ENCODE measurements around the gene SFMBT2. TPM values are rescaled to one million over a fixed set of nuclear protein-coding genes. Genes with fewer than 3 reads are reported as not detected.

SFMBT2 gene
- total RNA-seq, 1 donor from 2014 or later: 18.7 TPM

DNA sequence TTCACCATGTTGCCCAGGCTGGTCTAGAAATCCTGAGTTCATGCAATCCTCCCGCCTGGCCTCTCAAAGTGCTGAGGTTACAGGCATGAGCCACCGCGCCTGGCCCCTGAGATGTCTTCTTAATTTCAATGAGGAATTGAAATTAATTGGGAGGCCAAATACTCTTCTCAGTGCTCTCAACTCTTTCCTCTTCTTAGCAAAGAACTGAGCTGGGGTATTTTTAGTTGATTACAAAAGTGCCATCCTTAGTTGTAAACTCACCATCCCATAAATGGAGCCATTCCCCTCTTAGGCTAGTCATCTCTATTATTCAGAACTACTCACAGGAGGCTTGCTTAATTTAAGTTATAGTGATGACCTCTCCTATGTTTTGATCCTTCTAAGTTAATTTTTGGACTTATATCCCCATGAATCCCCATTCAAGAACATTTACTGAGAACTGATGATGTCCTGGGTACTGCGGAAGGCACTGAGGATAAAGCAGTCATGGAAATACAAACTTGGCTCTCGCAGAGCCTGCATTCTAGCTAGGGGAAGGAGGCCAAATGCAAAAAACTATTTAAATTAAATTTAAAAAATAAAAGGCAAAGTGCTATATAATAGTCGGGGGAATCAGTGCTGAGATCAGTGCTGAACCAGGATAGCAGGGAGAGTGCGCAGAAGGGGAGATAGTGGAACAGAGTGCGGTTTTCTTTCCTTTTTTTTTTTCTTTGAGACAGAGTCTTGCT, 145.3 kb downstream of the SFMBT2 start:
- no peak for ATAC-seq (ENCODE audit: low read depth)
- TF ChIP-seq, protein P1, sequence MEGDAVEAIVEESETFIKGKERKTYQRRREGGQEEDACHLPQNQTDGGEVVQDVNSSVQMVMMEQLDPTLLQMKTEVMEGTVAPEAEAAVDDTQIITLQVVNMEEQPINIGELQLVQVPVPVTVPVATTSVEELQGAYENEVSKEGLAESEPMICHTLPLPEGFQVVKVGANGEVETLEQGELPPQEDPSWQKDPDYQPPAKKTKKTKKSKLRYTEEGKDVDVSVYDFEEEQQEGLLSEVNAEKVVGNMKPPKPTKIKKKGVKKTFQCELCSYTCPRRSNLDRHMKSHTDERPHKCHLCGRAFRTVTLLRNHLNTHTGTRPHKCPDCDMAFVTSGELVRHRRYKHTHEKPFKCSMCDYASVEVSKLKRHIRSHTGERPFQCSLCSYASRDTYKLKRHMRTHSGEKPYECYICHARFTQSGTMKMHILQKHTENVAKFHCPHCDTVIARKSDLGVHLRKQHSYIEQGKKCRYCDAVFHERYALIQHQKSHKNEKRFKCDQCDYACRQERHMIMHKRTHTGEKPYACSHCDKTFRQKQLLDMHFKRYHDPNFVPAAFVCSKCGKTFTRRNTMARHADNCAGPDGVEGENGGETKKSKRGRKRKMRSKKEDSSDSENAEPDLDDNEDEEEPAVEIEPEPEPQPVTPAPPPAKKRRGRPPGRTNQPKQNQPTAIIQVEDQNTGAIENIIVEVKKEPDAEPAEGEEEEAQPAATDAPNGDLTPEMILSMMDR (IDR thresholded peaks at IDR 0.05): no peak
- no peak overlapping the region for H3K27ac Mint-ChIP-seq
- peaks cover 6% of the 10 kb centered on the region for H3K4me1 Mint-ChIP-seq
- ChIA-PET CTCF (no interaction called here), POLR2A (no interaction called here)
- H3K36me3 Mint-ChIP-seq (ENCODE audit: low read depth): peaks cover 4% of the 10 kb centered on the region
- DNase-seq: no peak
- H3K27me3 Mint-ChIP-seq: no peaks in the 10 kb centered on the region
- intact Hi-C loops (cut with micrococcal nuclease): loop anchor here (10.0 kb wide), 1 partner anchor 431 kb away; no protein-coding TSS in a partner anchor
- no peaks in the 10 kb centered on the region for H3K9me3 Mint-ChIP-seq
- H3K4me3 Mint-ChIP-seq: no peak overlapping the region

GRCh38 chr10:7264313-7264756, 146.5 kb downstream of the SFMBT2 start:
- DNase-seq: no peak
- ATAC-seq (ENCODE audit: low read depth): no peak
- POLR2A ChIA-PET: no interaction called here
- no peak overlapping the region for H3K27ac Mint-ChIP-seq
- no peaks in the 10 kb centered on the region for H3K9me3 Mint-ChIP-seq
- TF ChIP-seq, protein P1 (IDR thresholded peaks at IDR 0.05): no peak
- no peaks in the 10 kb centered on the region for H3K27me3 Mint-ChIP-seq
- H3K36me3 Mint-ChIP-seq (ENCODE audit: low read depth): peaks cover under 1% of the 10 kb centered on the region
- CTCF ChIA-PET: no interaction called here
- intact Hi-C loops (cut with micrococcal nuclease): loop anchor here (10.0 kb wide), 1 partner anchor 430 kb away; no protein-coding TSS in a partner anchor
- peaks cover 17% of the 10 kb centered on the region for H3K4me1 Mint-ChIP-seq
- no peak overlapping the region for H3K4me3 Mint-ChIP-seq

GRCh38 chr10:7263616-7264015, 147.2 kb downstream of the SFMBT2 start:
- TF ChIP-seq, protein P1 (IDR thresholded peaks at IDR 0.05): no peak
- H3K27me3 Mint-ChIP-seq: no peaks in the 10 kb centered on the region
- intact Hi-C loops (cut with micrococcal nuclease): loop anchor here (10.0 kb wide), 1 partner anchor 429 kb away; no protein-coding TSS in a partner anchor
- H3K27ac Mint-ChIP-seq: no peak overlapping the region
- H3K4me3 Mint-ChIP-seq: no peak overlapping the region
- peaks cover 24% of the 10 kb centered on the region for H3K4me1 Mint-ChIP-seq
- no peak for ATAC-seq (ENCODE audit: low read depth)
- no peaks in the 10 kb centered on the region for H3K36me3 Mint-ChIP-seq (ENCODE audit: low read depth)
- ChIA-PET POLR2A (no interaction called here), CTCF (no interaction called here)
- DNase-seq: no peak
- no peaks in the 10 kb centered on the region for H3K9me3 Mint-ChIP-seq

DNA sequence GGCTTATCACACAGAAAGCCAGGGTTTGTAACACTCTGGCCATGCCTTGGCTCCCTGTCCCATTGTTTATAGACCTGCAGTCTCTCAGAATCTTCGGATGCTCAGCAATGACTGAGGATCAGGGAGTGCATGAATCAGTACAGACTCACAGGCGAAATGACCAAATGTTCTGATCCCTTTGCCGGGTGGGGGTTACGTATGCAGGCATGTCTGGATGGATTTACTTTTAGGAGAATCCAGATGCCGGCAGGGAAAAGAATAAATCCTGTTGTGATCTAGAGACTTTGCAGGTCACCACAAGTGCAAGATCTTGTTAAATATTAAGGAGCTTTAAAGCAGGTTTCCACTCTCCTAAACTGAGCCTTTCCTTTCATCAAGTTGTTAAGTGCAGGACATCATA, 149.5 kb downstream of the SFMBT2 start:
- H3K36me3 Mint-ChIP-seq (ENCODE audit: low read depth): no peaks in the 10 kb centered on the region

GRCh38 chr10:7260912-7261311, 149.9 kb downstream of the SFMBT2 start:
- intact Hi-C loops (cut with micrococcal nuclease): loop anchor here (1.0 to 10.0 kb wide), 8 partner anchors 140 to 426 kb away; no protein-coding TSS in a partner anchor
- ChIA-PET CTCF (interaction anchor here (0.9 to 1.5 kb wide), 3 partner anchors 148 to 426 kb away, joined by 4 read pairs; no protein-coding TSS in a partner anchor), POLR2A (no interaction called here)
- TF ChIP-seq, protein P1 (IDR thresholded peaks at IDR 0.05): no peak
- ATAC-seq (ENCODE audit: low read depth) (no peak), DNase-seq (no peak)
- H3K4me3 Mint-ChIP-seq: no peak overlapping the region
- no peaks in the 10 kb centered on the region for H3K36me3 Mint-ChIP-seq (ENCODE audit: low read depth)
- H3K27me3 Mint-ChIP-seq: no peaks in the 10 kb centered on the region
- peaks cover 32% of the 10 kb centered on the region for H3K4me1 Mint-ChIP-seq
- H3K9me3 Mint-ChIP-seq: no peaks in the 10 kb centered on the region
- no peak overlapping the region for H3K27ac Mint-ChIP-seq

More for the DNA sequence above, 149.5 kb downstream of the SFMBT2 start:
- TF ChIP-seq, protein P1 (IDR thresholded peaks at IDR 0.05): no peak
- ChIA-PET CTCF (interaction anchor here (0.9 to 1.5 kb wide), 3 partner anchors 147 to 425 kb away, joined by 4 read pairs; no protein-coding TSS in a partner anchor), POLR2A (no interaction called here)
- Mint-ChIP-seq H3K27me3 (no peaks in the 10 kb centered on the region), H3K9me3 (no peaks in the 10 kb centered on the region), H3K4me3 (no peak overlapping the region), H3K4me1 (peaks cover 32% of the 10 kb centered on the region), H3K27ac (no peak overlapping the region)
- intact Hi-C loops (cut with micrococcal nuclease): loop anchor here (10.0 kb wide), 1 partner anchor 427 kb away; no protein-coding TSS in a partner anchor
- ATAC-seq (ENCODE audit: low read depth): no peak
- DNase-seq: no peak

Data from activated B cell treated with CpG ODN at 0.5 μM for 24 hours (primary cell).